OCI-M2 (cell line): ENCODE results near the gene S1PR1.

Experiments
- DNase-seq: peaks from one replicate; lab custom pipeline; 2025; ENCODE audit not compliant: unreplicated experiment; lab: John Stamatoyannopoulos, UW

The S1PR1 gene

DNA sequence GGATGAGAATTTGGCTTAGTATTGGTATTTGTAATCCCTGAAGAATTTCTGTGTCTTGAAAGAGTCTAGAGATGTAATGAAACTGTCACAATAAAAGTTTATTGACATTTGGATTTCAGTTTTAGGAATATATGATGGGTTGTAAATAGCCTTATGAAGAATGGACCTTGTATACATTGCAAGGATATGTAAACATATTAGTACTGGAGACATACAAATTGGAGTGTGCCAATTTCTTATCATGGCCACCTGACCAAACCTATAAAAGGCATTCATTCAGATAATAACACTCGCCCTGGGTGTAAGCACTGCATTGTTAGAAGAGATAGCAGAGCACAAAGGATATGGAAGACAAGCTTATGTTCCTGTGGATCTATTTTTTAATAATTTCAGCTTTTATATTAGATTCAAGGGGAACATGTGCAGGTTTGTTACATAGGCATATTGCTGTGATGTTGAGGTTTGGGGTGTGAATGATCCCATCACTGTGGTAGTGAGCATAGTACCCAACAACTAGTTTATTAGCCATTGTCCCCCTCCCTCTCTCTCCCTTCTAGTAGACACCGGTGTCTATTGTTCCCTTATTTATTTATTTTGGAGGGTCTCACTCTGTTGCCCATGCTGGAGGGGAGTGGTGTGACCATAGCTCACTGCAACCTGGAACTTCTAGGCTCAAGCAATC is 8.6 kb downstream of the S1PR1 start:
- no peak for DNase-seq

DNA sequence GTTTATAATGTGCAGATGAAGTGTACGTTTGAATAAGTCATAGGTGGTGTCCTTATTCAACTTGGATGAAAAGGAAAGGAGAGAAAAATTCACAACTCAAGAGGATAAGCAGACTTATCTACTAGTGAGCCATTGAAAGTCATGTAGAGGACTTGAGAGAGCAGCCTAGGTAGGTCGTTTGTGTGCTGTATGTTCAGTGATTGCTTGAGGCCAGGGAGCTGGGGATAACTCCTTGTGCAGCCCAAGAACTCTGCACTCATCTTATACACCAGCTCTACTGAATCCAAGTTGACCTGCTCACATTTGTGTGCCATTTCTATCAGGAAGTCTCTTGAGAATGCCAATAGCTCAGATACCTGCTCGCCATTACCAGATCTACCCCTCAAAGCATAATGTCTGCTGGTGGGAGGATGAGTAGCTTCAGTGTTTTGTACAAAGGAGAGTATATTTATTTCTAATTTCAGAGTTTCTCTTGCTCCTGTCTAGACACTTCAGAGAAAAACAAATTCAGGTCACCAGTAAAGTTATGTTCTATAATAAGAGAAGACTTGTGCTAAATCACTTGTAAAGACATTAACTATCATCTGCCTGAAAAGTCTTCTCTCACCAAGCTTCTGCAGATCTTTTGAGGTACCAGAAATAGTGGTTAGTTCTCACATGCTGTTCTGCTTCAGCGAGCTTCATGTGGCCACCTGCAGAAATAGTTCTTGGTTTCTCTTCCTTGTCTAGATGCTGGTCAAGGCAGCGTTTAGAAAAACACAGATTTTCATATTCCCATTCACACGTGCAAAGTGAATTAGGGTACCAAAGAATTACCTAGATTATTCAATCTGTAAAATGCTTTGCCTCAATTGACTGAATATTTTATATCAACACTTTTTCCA is 10.8 kb downstream of the S1PR1 start:
- DNase-seq: no peak

DNA sequence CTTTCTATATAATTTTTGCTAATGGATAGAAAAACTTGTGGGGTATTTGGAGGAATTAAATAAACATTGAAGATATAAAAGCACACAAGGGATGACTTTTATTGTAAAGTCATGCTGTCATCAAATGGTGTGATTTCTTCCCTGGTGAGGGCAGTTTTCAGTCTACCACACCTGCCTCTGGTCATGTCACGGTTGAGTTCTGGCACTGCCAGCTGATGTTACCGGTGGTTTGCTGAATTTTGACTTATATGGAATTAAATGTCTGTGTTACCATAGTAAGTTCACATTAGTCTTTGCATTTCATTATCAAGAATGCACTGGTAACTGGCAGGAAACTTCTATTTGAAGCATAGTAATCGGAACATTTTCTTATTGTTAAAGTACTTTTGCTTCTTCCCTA is 13.4 kb downstream of the S1PR1 start:
- DNase-seq: no peak

DNA sequence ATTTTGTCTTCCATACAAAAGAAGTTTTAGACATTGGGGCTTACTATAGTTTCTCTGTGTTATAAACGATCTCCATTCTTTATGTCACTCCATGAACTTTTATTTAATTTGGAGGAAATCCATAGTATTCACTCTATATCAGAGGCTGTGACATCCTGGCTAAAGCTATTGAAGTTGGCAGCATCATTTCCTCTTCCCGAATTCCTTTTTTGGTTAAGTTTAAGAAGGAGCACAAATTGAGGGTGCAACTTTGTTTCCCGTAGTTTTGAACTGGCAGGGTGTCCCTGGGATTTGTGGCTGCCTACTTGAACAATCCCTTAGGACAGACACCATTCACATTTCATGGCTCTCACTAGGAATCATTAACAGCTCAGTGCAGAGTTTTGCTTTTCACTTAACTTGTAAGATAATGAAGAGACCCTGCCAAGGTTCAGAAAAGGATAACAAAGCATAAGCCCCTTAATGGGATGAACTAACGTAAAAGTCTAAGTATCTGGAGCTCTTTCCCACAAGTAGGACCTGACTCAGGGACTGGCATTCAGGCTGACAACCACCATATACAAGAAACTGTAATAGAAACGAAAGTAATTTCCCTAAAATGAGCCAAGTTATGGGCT is 13.9 kb downstream of the S1PR1 start:
- no peak for DNase-seq

DNA sequence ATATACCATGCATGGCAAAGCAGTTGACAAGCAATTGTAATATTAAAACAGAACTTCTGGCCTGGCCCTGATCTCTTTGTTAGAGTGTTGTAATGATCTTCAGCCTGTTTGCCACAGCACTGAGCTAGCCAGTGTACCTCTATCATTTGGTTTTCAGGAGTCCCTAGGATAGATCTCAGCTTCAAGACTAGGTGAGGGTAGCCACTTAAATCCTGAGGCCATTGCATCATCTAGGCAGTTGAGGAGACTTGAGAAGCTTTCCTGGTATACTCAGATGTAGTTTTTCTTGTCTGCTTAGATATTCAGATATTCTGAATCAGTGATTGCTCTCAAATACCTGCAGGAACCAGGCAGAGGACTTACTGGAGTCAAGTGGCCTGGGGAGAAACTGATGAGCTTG is 14.7 kb downstream of the S1PR1 start:
- DNase-seq: no peak

DNA sequence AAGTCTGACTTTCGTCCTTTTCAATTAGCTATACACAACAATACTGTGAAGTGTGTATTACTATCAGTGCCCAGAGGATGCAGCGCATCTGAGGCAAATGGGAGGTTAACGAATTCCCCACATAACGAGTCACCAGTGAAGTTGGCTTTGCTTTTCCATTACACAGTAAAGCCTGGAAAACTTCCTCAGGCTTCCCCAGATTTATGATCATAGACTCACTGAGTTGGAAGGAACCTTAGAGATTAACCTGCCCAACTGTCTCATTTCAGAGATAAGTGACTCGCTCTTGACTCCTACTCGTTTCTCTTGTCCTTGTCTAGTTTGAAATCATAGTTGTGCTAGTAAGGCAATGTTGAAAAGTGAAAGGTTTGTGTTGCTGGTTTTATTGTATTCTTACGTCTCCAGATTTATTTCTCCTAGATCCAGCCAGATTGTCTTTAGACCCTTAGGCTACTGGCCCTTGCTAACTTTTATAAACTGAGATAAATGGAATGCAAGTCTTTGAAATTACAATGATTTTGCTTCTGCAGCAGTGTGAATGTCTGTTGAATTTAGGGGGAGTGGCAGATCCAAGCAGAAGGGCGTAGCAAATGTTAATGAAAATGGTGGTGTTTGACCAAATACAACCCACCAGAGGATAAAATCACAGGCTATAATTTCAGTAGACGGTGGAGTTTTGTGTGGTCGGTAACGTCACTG is 17.3 kb downstream of the S1PR1 start:
- no peak for DNase-seq

DNA sequence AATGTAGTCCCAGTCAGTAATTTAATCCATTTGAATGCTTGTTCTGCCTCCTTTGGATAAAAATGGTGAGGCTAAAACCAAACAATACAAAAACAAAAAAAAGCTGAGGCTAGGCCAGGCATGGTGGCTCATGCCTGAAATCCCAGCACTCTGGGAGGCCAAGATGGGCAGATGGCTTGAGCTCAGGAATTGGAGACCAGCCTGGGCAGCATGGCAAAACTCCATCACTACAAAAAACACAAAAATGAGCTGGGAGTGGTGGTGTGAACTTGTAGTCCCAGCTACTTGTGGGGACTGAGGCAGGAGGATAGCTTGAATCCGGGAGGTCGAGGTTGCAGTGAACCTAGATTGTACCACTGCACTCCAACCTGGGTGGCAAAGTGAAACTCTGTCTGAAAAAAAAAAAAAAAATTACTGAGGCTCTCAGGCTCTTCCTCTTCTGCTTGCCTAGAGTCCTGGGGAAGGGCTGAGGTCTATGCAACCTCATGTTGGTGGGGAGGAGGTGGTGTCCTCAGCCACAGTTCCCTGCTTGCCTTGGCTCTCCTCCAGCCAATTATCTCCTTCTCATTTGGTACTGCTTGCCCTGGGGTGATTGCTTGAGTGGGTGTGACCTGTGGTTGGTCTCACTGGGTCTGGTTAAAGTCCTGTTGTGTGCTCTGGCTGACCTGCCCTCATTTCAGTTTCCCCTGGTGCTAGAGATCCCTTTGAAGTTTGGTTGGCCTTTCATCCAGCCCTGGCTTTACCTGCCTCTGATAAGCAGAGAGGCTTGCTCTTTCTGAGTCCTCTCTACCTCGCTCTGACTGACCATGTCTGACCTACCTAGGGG is 20.9 kb downstream of the S1PR1 start:
- DNase-seq: no peak

DNA sequence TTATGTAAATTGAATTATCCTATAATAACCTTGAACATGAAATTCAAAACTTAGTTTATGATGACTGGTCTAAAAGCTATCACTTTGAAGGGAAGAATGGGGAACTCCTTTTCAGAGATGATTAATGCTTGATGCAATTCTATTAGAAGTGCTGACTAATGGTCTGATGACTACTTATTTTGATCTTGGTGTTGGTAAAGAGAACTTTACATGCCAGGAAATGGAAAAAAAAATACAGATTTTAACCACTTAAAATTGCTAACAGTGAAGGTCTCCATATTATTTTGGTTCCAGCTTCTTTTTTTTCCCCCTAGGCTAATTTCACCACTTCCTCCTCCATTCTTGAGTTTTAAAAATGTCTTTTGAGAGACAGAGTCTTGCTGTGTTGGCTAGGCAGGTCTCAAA is 22.9 kb downstream of the S1PR1 start:
- no peak for DNase-seq

DNA sequence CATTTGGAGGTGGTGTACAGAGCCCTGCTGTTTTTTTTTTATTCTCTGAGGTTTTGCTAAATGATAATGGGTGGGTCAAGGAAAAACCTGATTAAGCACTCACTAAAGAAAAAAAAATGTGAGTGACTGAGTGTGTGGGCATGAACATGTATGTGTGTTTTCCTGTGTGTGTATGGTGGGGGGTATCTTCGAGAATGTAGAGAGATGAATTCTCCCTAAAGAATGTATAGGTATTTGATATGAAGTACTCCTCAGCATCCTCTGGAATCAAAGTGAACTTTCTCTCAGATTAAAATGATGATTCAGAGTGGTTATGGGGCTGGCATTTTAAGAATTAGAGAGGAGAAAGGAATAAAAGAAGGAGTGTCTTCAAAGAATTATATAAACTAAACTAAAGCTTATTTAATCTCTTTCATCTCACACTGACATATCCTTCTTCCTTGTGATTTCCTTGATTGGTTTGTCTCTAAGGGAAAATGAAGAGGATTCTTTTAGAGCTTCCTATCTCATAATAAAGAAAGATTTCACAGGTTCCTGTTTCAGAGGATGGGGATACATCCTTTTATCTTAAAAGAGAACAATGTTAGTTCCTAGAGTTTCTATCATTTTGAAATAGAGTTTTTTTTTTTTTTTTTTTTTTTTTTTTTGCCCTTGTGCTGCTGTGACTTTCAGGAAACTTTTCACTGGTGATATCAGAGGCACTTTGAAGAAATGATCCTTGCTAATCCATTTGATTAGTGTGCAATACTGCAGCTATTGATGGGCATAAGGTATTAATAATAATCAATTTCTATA is 23.9 kb downstream of the S1PR1 start:
- DNase-seq: no peak

DNA sequence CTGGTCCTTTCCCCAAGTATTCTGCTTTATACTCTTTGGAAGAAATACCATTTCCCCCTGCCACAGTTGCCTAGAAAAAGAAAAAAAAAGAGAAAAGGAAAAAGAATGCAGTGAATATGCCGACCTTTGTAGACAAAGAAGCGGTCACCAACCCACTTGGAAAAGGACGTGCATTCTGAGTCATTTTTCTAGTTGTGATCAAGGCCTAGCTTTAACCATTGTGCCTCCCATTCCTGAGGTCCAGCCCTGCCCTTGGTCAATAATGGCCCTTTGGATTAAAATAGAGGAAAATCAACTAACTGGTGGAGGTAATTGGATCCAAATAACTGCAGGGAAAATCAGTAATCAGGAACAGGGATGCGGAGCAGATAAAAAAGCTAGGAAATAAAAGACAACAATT is 24.8 kb downstream of the S1PR1 start:
- no peak for DNase-seq

DNA sequence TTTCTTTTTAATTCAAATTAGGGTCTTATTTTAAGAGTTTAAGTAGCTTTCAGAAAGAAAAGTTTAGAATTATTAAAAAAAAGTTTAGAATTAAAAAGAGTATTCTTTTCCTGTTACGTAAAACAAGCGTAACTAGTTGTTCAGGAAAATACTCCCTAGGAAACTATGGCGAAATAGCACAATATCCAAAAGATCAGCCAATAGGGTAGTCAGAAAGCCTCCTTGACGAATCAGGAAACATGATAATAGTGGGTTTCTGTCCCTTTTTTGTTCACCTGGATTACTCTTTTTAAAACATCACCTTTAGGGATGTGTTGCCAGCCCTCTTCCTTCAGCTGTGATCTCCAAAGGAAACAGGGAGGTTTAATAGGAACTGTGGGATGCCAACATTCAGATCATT is 25.2 kb downstream of the S1PR1 start:
- DNase-seq: no peak

DNA sequence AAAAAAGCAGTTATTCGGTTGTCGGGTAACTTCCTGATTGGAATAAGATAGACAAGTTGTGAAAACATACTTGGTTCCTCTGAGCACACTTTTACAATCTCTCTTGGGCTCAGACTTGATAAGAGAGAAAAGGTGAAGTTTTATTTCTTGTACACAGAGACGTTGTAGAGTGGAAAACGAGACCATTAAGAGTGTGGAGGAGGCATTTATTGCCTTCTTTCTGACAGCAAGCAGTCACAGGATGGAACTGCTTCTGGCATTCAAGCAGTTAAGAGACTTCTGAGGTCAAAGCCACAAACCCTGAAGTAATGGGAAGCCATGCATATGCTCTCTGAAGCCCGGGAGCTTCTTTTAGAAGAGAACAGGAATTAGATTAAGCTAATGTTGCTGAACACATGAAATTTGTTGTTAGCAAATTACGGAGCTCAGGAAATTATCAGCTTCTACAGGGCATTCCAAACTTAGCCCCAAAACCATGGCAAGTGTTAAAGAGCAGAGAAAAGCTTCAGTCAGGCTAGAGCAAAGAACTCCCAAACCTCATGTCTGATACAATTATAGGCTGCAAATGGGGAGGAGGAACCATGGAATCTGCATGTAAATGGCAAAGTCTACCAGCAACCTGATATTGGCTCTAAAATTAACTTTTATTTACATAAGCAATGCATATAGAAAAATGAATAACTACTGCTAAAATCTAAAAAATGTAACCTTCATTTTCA is 26.0 kb downstream of the S1PR1 start:
- DNase-seq: no peak

DNA sequence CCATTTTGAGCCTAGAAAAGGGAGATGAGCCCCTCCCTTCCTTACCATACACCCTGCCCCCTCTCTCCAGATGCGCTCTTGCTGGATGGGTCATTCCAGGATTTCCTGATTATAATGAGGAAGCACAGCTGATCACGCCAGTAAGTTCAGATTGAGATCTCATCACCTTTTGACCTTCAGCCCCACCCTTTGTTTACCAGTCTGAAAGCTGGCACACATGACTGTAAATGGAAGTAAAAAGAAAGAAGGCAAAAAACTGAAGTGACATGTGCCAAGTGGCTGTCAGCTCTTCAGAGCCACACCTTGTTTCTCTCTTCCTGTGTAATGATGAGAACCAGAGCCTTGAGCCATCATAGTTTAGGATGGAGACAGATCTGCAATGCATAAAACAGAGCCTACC is 27.9 kb downstream of the S1PR1 start:
- no peak for DNase-seq

DNA sequence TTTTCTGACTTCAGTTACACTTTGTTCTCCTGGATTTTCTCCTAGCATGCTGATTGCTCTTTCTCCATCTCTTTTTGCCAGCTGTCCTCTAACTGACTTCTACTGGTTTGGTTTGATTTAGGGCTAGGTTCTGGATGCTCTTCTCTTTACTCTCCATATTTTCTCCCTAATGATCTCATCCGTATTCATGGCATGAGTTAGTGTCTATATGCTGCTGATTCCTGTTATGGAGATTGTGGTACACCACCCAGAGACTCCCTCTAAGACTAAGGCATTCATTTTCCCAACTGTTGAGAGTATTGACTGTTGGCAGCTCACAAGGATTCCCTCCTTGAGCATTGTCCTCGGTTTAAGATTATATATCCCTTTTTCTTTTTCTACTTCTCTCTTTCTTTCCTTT is 28.9 kb downstream of the S1PR1 start:
- no peak for DNase-seq

DNA sequence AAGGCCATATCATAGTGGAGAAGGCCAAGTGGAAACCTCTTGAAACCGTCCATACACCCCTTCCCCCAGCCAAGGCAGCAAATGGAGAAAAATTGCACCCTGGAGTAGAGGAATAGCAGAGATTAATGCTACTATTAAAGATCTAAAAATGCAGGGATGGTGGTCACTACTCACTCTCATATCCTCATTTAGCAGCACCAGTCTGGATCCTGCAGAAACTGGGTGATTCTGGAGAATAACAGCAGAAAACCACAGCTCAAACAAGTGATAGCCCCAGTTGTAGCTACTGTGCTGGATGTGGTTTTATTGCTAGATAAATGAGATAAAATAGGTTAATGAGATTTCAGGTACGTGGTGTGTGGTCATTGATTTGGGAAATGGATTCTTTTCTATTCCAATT is 30.3 kb downstream of the S1PR1 start:
- no peak for DNase-seq

DNA sequence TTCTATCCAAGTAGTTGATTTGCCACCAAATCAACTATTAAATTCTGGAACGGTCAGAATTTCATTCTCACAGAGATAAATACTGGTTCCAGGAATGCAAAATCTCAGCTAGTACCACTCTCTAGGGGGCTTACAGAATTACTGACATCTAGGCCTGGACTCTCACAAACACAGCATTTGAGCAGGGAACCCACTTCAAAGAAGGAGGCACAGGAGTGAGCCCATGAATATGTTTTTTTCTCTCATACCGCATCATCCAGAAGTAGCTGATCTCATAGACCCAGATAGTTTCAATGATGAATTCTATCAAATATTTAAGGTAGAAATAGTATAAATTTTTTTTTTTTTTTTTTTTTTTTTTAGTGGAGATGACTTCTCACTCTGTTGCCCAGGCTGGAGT is 32.1 kb downstream of the S1PR1 start:
- no peak for DNase-seq

DNA sequence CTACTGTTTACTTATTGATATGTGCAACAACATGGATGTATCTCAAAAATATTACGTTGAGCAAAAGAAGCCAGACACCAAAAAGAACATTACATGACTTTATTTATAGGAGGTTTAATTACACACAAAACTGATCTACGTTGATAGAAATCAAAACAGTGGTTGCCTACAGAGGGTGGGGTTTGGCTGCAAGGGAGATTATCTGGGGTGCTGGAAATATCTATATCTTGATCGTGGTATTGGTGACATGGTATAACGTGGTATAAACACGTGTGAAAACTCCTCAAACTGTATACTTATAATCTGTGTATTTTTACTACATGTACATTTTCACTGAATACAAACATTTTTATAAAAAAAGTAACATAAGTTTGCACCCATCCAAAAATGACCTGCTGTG is 38.9 kb downstream of the S1PR1 start:
- no peak for DNase-seq

DNA sequence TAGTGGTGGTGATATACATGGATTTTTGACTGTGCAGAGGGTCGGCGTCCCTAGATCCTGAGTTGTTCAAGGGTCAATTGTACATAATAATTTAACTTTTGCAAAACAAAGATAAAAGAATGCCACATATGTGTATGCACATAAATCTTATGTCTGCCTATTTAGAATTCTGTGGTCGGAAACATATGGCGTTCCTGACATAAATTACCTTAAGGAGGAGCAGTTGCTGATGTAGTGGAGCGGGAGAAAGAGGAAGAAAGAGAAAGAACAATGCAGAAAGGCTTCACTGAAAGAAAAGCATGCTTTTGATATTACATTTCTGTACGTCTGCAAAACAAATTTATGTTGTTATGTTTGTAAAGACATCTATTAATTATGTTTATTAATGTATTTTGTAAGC is 40.0 kb downstream of the S1PR1 start:
- DNase-seq: no peak

DNA sequence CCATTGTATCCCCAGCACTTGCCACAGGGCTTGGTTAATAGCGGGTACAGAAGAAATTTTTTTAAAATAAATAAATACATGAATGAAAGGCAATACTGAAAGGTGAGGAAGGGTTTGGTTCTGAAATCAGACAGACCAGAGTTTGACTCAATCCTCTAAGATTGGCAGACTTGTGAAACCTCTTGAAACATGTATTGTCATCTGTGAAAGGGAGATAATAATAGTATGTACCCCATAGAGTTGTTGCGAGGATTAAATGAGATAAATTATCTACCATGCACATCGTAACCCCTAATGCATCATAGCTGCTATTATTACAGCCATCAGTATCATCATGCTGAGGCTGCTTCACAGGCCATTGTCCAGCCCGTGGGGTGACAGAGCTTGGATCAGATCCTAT is 41.4 kb downstream of the S1PR1 start:
- DNase-seq: no peak
